GM21717 (cell line): ENCODE data around the gene TMEM253.

Source experiments
- ATAC-seq: cut with Tn5 transposase; IDR thresholded peaks from one replicate; pipeline ENCODE4 v1.9.1; 2021; ENCODE audit warnings: mild to moderate bottlenecking, moderate library complexity; ENCODE audit not compliant: unreplicated experiment

Gene TMEM253

GRCh38 chr14:21100931-21101330 lies at the start of gene TMEM253:
TSS of gene TMEM253 (plus strand) at chr14:21101066. CDS start at chr14:21101344, 278 bp downstream.
- ATAC-seq, result no peak

GRCh38 chr14:21053184-21054122 lies 47.4 kb upstream of the TMEM253 start:
- ATAC-seq, result no peak

- no peak for ATAC-seq
Measured at GRCh38 chr14:21054123-21054767, 46.6 kb upstream of the TMEM253 start.

- ATAC-seq, result no peak
Measured at GRCh38 chr14:21054768-21055145, 46.1 kb upstream of the TMEM253 start.

GRCh38 chr14:21055432-21056117 lies 45.3 kb upstream of the TMEM253 start:
- ATAC-seq, result no peak

GRCh38 chr14:21056520-21057163 lies 44.2 kb upstream of the TMEM253 start:
- ATAC-seq, result no peak

- no peak for ATAC-seq
Measured at GRCh38 chr14:21057803-21058675, 42.8 kb upstream of the TMEM253 start, which contains the start of gene RNASE8. TSS of gene RNASE8 (plus strand) at chr14:21057822. CDS start at chr14:21057893, 71 bp downstream.

GRCh38 chr14:21058903-21059302 lies 42.0 kb upstream of the TMEM253 start:
- ATAC-seq, result no peak

GRCh38 chr14:21059842-21060613 lies 40.8 kb upstream of the TMEM253 start:
- no peak for ATAC-seq

GRCh38 chr14:21060614-21061346 lies 40.1 kb upstream of the TMEM253 start:
- ATAC-seq, result no peak

GRCh38 chr14:21061347-21061668 lies 39.6 kb upstream of the TMEM253 start:
- no peak for ATAC-seq

GRCh38 chr14:21063479-21063878 lies 37.4 kb upstream of the TMEM253 start:
- no peak for ATAC-seq

GRCh38 chr14:21066882-21067502 lies 33.9 kb upstream of the TMEM253 start:
- no peak for ATAC-seq

- no peak for ATAC-seq
Measured at GRCh38 chr14:21068521-21069387, 32.1 kb upstream of the TMEM253 start.

- no peak for ATAC-seq
Measured at GRCh38 chr14:21069388-21070082, 31.3 kb upstream of the TMEM253 start.

- ATAC-seq, result no peak
Measured at GRCh38 chr14:21070083-21070609, 30.7 kb upstream of the TMEM253 start, which contains the start of gene ARHGEF40. TSS of gene ARHGEF40 (plus strand) at chr14:21070304. CDS start at chr14:21070397, 93 bp downstream.
